Loucy (cell line): ENCODE data around the gene FAM167B.

Source experiments
- H2AFZ ChIP-seq: fragments of 200-600 bp; sonication (generic); 2 replicates; pipeline ENCODE4 v1.6.0; 2016; ENCODE audit warnings: antibody characterized with exemption, mild to moderate bottlenecking, low read length, moderate library complexity
- H3F3A ChIP-seq: fragments of 200-600 bp; 2 replicates; pipeline ENCODE4 v1.6.0; 2016; ENCODE audit warnings: antibody characterized with exemption, low read depth, mild to moderate bottlenecking
- H3K27me3 ChIP-seq: fragments of 200-600 bp; sonication (generic); 2 replicates; pipeline ENCODE4 v1.6.1; 2014; ENCODE audit warnings: low read length, mild to moderate bottlenecking; ENCODE audit not compliant: insufficient read depth, poor library complexity, severe bottlenecking
- H3K36me3 ChIP-seq: fragments of 200-600 bp; sonication (generic); 2 replicates; pipeline ENCODE4 v1.6.1; 2016; ENCODE audit warnings: low read length; ENCODE audit not compliant: insufficient read depth
- H3K4me1 ChIP-seq: fragments of 200-600 bp; sonication (generic); 2 replicates; pipeline ENCODE4 v1.5.1; 2014; ENCODE audit warnings: low read length, mild to moderate bottlenecking; ENCODE audit not compliant: insufficient read depth, poor library complexity, severe bottlenecking
- H3K4me2 ChIP-seq: fragments of 200-600 bp; sonication (generic); 2 replicates; pipeline ENCODE4 v1.6.0; 2014; ENCODE audit warnings: antibody characterized with exemption, low read length, low read depth, mild to moderate bottlenecking; ENCODE audit not compliant: poor library complexity, severe bottlenecking
- H3K4me3 ChIP-seq: fragments of 200-600 bp; sonication (generic); 2 replicates; pipeline ENCODE4 v1.5.1; 2014; ENCODE audit warnings: low read length, mild to moderate bottlenecking, mixed read lengths; ENCODE audit not compliant: poor library complexity, severe bottlenecking
- H3K79me2 ChIP-seq: fragments of 200-600 bp; sonication (generic); 2 replicates; pipeline ENCODE4 v1.6.1; 2014; ENCODE audit warnings: low read length; ENCODE audit not compliant: insufficient read depth
- H3K9ac ChIP-seq: fragments of 200-600 bp; sonication (generic); 2 replicates; pipeline ENCODE4 v1.6.0; 2014; ENCODE audit warnings: mild to moderate bottlenecking, low read depth, low read length, moderate library complexity; ENCODE audit not compliant: poor library complexity, severe bottlenecking
- H3K9me2 ChIP-seq: fragments of 200-600 bp; sonication (generic); replicated peaks from 2 replicates; pipeline ENCODE4 v1.6.1; 2016; ENCODE audit warnings: low read depth, low read length, mixed read lengths
- H3K9me3 ChIP-seq: fragments of 200-600 bp; sonication (generic); 2 replicates; pipeline ENCODE4 v1.6.1; 2014; ENCODE audit warnings: mild to moderate bottlenecking, antibody characterized with exemption, low read length, low read depth; ENCODE audit not compliant: insufficient read depth
- H4K20me1 ChIP-seq: fragments of 200-600 bp; sonication (generic); 2 replicates; pipeline ENCODE4 v1.6.0; 2014; ENCODE audit warnings: antibody characterized with exemption, low read length, mild to moderate bottlenecking; ENCODE audit not compliant: insufficient read depth, poor library complexity, severe bottlenecking
- EZH2phosphoT487 ChIP-seq: fragments of 200-600 bp; IDR thresholded peaks from 2 replicates; pipeline ENCODE4 v1.6.1; 2018; ENCODE audit warnings: antibody characterized with exemption, mild to moderate bottlenecking, moderate library complexity, borderline replicate concordance
- TF ChIP-seq, protein P1 (sequence below): fragments of 200-600 bp; sonication (generic); conservative IDR thresholded peaks from 2 replicates; pipeline ENCODE4 v1.5.1; 2014; ENCODE audit warnings: mild to moderate bottlenecking, antibody characterized with exemption, low read length

FAM167B gene

DNA sequence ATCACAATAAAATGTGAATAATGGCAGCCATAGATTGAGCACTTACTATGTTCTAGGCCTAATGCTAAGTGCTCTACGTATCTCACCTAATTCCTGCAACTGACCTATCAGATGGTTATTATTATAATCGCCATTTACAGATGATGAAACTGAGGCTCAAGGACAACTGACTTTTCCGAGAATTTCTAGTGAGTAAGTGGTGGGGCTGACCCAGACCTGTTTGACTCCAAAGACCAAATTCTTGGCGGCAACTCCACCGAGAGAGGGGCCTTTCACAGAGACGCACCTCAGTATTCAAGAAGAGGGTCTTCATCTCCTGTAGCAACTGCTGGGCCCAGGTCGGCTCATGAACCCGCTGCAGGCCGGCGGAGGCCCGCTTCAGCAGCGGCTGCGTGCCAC is 25.4 kb upstream of the FAM167B start:
- H3K36me3 ChIP-seq: no peaks in the 10 kb centered on the region; the same call in 1 of the 2 replicates
- peak overlapping the region; percentile 73; the same call in 1 of the 2 replicates for H2AFZ ChIP-seq

DNA sequence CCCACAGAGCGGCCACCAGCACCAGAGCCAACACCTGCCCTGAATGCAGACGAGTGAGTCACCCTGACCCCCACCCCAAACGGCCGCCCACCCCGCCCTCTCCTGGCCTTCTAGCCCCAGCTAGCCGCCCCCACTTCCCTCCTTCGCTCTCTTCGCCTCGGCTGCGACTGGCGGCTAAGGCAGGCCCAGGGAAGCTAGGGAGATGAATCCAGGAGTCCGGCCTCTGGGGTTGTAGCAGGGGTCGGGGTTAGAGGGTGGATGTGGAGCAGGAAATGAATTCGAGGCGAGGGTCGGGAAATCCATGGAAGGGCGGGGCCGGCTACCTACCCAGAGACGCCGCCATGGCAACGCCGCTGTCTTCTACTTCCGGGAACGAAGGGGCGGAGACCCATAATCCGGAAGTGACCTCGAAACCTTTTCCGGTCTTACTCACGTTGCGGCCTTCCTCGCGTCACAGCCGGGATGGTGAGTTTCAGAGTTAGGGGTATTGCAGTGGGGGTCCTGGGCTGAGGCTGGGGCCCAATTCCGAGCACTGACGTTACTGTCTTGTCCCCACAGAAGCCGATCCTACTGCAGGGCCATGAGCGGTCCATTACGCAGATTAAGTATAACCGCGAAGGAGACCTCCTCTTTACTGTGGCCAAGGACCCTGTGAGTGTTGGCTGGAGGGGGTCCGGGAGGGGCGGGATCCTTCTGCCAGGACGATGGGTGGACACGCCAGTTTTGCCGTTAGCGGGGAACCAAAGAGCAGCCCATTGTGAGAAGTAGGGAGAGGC is 24.9 kb upstream of the FAM167B start, which contains the start of the genes EIF3I and TMEM234:
Gene EIF3I, plus strand, starts transcription at position 428 of the 776 bp plus-strand sequence. Its CDS starts 35 bp downstream, at position 463.
Gene TMEM234, minus strand, starts transcription at position 374 of the 776 bp plus-strand sequence. Its CDS starts 31 bp downstream, at position 343.
- Histone ChIP-seq H3K27me3 (no peaks in the 10 kb centered on the region), H3K4me3 (peak within 1 kb of the TSS; percentile 90), H3K4me1 (peaks cover 27% of the 10 kb centered on the region), H3K79me2 (peaks cover 22% of the 10 kb centered on the region), H3F3A (no peaks in the 10 kb centered on the region), H3K36me3 (no peaks in the 10 kb centered on the region; the same call in 1 of the 2 replicates), H3K9me2 (no peaks in the 10 kb centered on the region), H3K9me3 (no peaks in the 10 kb centered on the region), H2AFZ (peak within 1 kb of the TSS; percentile 73), H3K4me2 (peak within 1 kb of the TSS; percentile 91), H3K9ac (peak within 1 kb of the TSS; percentile 85), H4K20me1 (no peaks in the 10 kb centered on the region)
- TF ChIP-seq EZH2phosphoT487: no peak
- TF ChIP-seq, protein P1, sequence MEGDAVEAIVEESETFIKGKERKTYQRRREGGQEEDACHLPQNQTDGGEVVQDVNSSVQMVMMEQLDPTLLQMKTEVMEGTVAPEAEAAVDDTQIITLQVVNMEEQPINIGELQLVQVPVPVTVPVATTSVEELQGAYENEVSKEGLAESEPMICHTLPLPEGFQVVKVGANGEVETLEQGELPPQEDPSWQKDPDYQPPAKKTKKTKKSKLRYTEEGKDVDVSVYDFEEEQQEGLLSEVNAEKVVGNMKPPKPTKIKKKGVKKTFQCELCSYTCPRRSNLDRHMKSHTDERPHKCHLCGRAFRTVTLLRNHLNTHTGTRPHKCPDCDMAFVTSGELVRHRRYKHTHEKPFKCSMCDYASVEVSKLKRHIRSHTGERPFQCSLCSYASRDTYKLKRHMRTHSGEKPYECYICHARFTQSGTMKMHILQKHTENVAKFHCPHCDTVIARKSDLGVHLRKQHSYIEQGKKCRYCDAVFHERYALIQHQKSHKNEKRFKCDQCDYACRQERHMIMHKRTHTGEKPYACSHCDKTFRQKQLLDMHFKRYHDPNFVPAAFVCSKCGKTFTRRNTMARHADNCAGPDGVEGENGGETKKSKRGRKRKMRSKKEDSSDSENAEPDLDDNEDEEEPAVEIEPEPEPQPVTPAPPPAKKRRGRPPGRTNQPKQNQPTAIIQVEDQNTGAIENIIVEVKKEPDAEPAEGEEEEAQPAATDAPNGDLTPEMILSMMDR: no peak

More for the DNA sequence above, 25.4 kb upstream of the FAM167B start:
- H4K20me1 ChIP-seq: no peaks in the 10 kb centered on the region
- peak overlapping the region; percentile 90 for H3K4me3 ChIP-seq
- H3K9me3 ChIP-seq: no peaks in the 10 kb centered on the region
- H3K4me2 ChIP-seq: peak overlapping the region; percentile 91
- TF ChIP-seq, protein P1: no peak
- no peak for TF ChIP-seq EZH2phosphoT487
- no peaks in the 10 kb centered on the region for H3K27me3 ChIP-seq
- peaks cover 27% of the 10 kb centered on the region for H3K4me1 ChIP-seq
- peaks cover 22% of the 10 kb centered on the region for H3K79me2 ChIP-seq
- no peaks in the 10 kb centered on the region for H3K9me2 ChIP-seq
- no peaks in the 10 kb centered on the region for H3F3A ChIP-seq
- peak overlapping the region; percentile 85 for H3K9ac ChIP-seq

DNA sequence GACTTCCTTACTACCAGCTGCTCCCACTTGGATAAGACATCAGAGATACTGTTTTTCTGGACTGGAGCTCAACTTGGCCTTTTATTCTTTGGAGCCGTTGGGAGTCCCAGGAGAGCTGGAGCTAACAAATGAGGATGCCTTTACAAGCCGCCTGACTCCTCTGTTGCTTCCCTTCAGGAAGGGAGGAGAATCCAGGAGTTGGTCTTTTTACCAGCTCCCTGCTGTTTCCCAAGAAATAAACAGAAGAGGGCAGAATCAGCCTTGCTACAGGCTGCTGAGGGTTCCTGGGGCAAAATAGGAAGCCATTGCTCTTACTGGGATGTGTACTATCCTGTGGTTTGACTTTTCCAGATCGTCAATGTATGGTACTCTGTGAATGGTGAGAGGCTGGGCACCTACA is 23.3 kb upstream of the FAM167B start:
- Histone ChIP-seq H3K4me3 (peak overlapping the region; percentile 90), H3K4me2 (peak overlapping the region; percentile 91), H3K27me3 (no peaks in the 10 kb centered on the region), H3K4me1 (peaks cover 27% of the 10 kb centered on the region), H4K20me1 (no peaks in the 10 kb centered on the region), H3K9me2 (no peaks in the 10 kb centered on the region), H3K9ac (peak overlapping the region; percentile 85), H3K36me3 (peaks cover 9% of the 10 kb centered on the region), H2AFZ (no peak overlapping the region), H3K79me2 (peaks cover 22% of the 10 kb centered on the region), H3F3A (no peaks in the 10 kb centered on the region), H3K9me3 (no peaks in the 10 kb centered on the region)
- no peak for TF ChIP-seq EZH2phosphoT487
- TF ChIP-seq, protein P1: peak; percentile 44
